H1 (cell line): ENCODE results near the gene HBD. TPM values are rescaled to one million over a fixed set of nuclear protein-coding genes. Genes with fewer than 3 reads are reported as not detected.

Source experiments
- KDM4A ChIP-seq: IDR thresholded peaks from one replicate; pipeline ENCODE4 v1.7.1; 2012; ENCODE audit warnings: low read depth, mild to moderate bottlenecking, moderate library complexity, low read length, inconsistent platforms; ENCODE audit not compliant: severe bottlenecking
- POLR2A ChIP-seq, 2 experiments: IDR thresholded peaks; 1 replicate in 1 of 2; 2 replicates in 1 of 2; pipeline ENCODE4 v1.6.1; 2011; ENCODE audit warnings: low read depth in 2 of 2, low read length in 2 of 2, mild to moderate bottlenecking in 2 of 2; ENCODE audit errors: control extremely low read depth in 1 of 2
- SP2 ChIP-seq: IDR thresholded peaks from 2 replicates; pipeline ENCODE4 v1.6.1; 2012; ENCODE audit warnings: mild to moderate bottlenecking, low read length, inconsistent platforms
- SUZ12 ChIP-seq: fragments of 200-600 bp; sonication (generic); IDR thresholded peaks from 2 replicates; pipeline ENCODE4 v1.6.1; 2012; ENCODE audit warnings: mild to moderate bottlenecking, inconsistent platforms, low read length, moderate library complexity, mixed read lengths
- polyA plus RNA-seq, 7 experiments: library from polyadenylated mRNA; depleted of rRNA in 3 of 7; stranded (reverse) in 5 of 7; unstranded in 2 of 7; fragments of >200 nt in 5 of 7; fragments of 200-250 nt in 2 of 7; gene quantifications; 1 replicate in 5 of 7; 2 replicates in 1 of 7; 4 replicates in 1 of 7; pipeline versions ENCODE4 v1.2.1 to v1.2.3, GENCODE V29; 2011 to 2013; ENCODE audit warnings: missing spikeins in 2 of 7, mixed read lengths in 2 of 7
- total RNA-seq: library from RNA; stranded (reverse); fragmentation: NEBNext Ultra II Directional; extraction: Animal tissue kit (Norgen Biotek cat#: 25700); gene quantifications from 2 replicates; pipeline ENCODE4 v1.2.1, GENCODE V29; 2021

Gene HBD
- total and polyA plus RNA-seq, 2 of the 8 experiments (the other 6 are each of a cell fraction or from before 2014, with no cell fraction given): not detected

DNA sequence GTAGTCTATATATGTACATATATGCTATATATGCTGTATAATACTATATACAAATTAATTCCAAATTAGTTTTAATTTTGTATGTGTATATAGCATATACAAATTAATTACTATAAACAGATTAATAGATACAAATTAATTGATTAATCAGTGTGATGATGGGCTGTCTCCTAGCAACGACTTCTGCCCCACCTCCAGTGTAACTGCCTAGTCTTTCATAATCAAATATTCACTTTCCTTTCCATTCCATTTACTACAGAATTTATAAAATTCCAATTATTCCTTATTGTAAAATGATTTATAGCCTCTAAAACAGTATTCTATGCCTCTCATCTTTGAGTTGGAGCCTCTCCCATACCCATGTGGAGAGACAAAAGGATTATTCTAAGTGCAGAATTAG lies 976 bp downstream of the HBD start (continued):
- TF ChIP-seq SUZ12 (no peak), KDM4A (no peak), SP2 (no peak), POLR2A (IDR thresholded peaks at IDR 0.05; ENCODE audit: control extremely low read depth in 1 of 2, low read depth in 2 of 2, low read length in 2 of 2) (no peak)
- TF ChIP-seq, all 59 proteins: peak for 0
